A673 (cell line): ENCODE measurements around the gene NAB2. TPM values are rescaled to one million over a fixed set of nuclear protein-coding genes. Genes with fewer than 3 reads are reported as not detected.

Experiments
- BruUV-seq: library from RNA; stranded (reverse); fragments of 400-500 nt; replicated peaks from 2 replicates; lab custom pipeline; 2021; lab: Mats Ljungman, UMichigan
- CTCF ChIA-PET: fragments of 300-600 bp; sonication (Branson Sonifier 250); formaldehyde crosslinking; loops from one replicate; lab custom pipeline; 2022; ENCODE audit warnings: antibody characterized with exemption; lab: Charles Lee
- POLR2A ChIA-PET: fragments of 300-600 bp; sonication (Branson Sonifier 250); formaldehyde crosslinking; loops from one replicate; lab custom pipeline; 2022; ENCODE audit warnings: antibody characterized with exemption; ENCODE audit not compliant: low non-redundant PET; lab: Charles Lee
- DNase-seq: peaks from one replicate; pipeline ENCODE4 v3.0.0-alpha.2; 2015; ENCODE audit warnings: low spot score
- H3K27ac ChIP-seq: fragments of 200-600 bp; sonication (generic); 2 replicates; pipeline ENCODE4 v1.5.1; 2016; ENCODE audit warnings: mixed run types, low read depth, mild to moderate bottlenecking, mixed read lengths, antibody characterized with exemption, low read length; ENCODE audit not compliant: poor library complexity, severe bottlenecking
- H3K27me3 ChIP-seq: fragments of 200-600 bp; sonication (generic); replicated peaks from 2 replicates; pipeline ENCODE4 v1.6.1; 2017; ENCODE audit warnings: mixed run types, low read depth, mild to moderate bottlenecking, mixed read lengths, antibody characterized with exemption, low read length; ENCODE audit not compliant: insufficient read depth, poor library complexity
- H3K36me3 ChIP-seq: fragments of 200-600 bp; sonication (generic); 2 replicates; pipeline ENCODE4 v1.6.1; 2016; ENCODE audit warnings: mixed run types, mild to moderate bottlenecking, mixed read lengths, antibody characterized with exemption, low read length; ENCODE audit not compliant: insufficient read depth, poor library complexity, severe bottlenecking
- H3K4me1 ChIP-seq: fragments of 200-600 bp; sonication (generic); 2 replicates; pipeline ENCODE4 v1.6.1; 2017; ENCODE audit warnings: mixed run types, mild to moderate bottlenecking, mixed read lengths, antibody characterized with exemption, low read length; ENCODE audit not compliant: insufficient read depth, poor library complexity, severe bottlenecking
- H3K4me3 ChIP-seq: fragments of 200-600 bp; sonication (generic); 2 replicates; pipeline ENCODE4 v1.5.1; 2016; ENCODE audit warnings: low read depth, mixed run types, mild to moderate bottlenecking, mixed read lengths, low read length; ENCODE audit not compliant: poor library complexity, severe bottlenecking
- H3K9me3 ChIP-seq: fragments of 200-600 bp; sonication (generic); 2 replicates; pipeline ENCODE4 v1.6.1; 2016; ENCODE audit warnings: mixed run types, low read depth, mild to moderate bottlenecking, mixed read lengths, antibody characterized with exemption, low read length; ENCODE audit not compliant: poor library complexity, severe bottlenecking
- CTCF ChIP-seq: fragments of 300-800, 200-600 bp; sonication (generic); conservative IDR thresholded peaks from 2 replicates; pipeline ENCODE4 v1.5.1; 2017; ENCODE audit warnings: low read depth, mild to moderate bottlenecking, antibody characterized with exemption, low read length, moderate library complexity, mixed read lengths
- EZH2 ChIP-seq: fragments of 200-600 bp; sonication (generic); IDR thresholded peaks from 2 replicates; pipeline ENCODE4 v1.6.1; 2017; ENCODE audit warnings: borderline replicate concordance, low read depth, mild to moderate bottlenecking, mixed read lengths, antibody characterized with exemption, low read length; ENCODE audit not compliant: poor library complexity, severe bottlenecking
- intact Hi-C: fragments of 100-400 bp; cut with micrococcal nuclease; formaldehyde crosslinking; loops from one replicate; pipeline ENCODE4 v1.10.0; 2022; ENCODE audit not compliant: unreplicated experiment
- total RNA-seq: library from RNA; stranded (reverse); gene quantifications from 2 replicates; pipeline ENCODE4 v1.2.3, GENCODE V29; 2021

Gene NAB2
- total RNA-seq, 1 experiment from 2014 or later: 61.8 TPM

GRCh38 chr12:57112492-57113294, 23.8 kb downstream of the NAB2 start:
- CTCF ChIA-PET: interaction anchor here (0.5 to 3.5 kb wide), 17 partner anchors 8 to 130 kb away, joined by 3 to 87 read pairs (median 9); partner anchors contain the start of genes LRP1, NAB2 and ZBTB39
- Histone ChIP-seq H3K4me1 (peaks cover 22% of the 10 kb centered on the region), H3K27ac (no peak overlapping the region), H3K27me3 (no peaks in the 10 kb centered on the region), H3K4me3 (peak overlapping the region; percentile 51), H3K36me3 (no peaks in the 10 kb centered on the region), H3K9me3 (no peaks in the 10 kb centered on the region)
- intact Hi-C loops: loop anchor here (1.0 to 5.0 kb wide), 5 partner anchors 43 to 600 kb away; no protein-coding TSS in a partner anchor
- no peak for DNase-seq
- POLR2A ChIA-PET: interaction anchor here (0.9 kb wide), 1 partner anchor 43 kb away, joined by 4 read pairs; no protein-coding TSS in a partner anchor
- no peak for TF ChIP-seq EZH2
- peak; percentile 93 for TF ChIP-seq CTCF
- BruUV-seq: no TSS peak

GRCh38 chr12:57116580-57117281, 27.8 kb downstream of the NAB2 start:
- Histone ChIP-seq H3K27me3 (no peaks in the 10 kb centered on the region), H3K36me3 (no peaks in the 10 kb centered on the region), H3K27ac (no peak overlapping the region), H3K9me3 (no peaks in the 10 kb centered on the region), H3K4me3 (no peak overlapping the region), H3K4me1 (peaks cover 8% of the 10 kb centered on the region)
- DNase-seq: no peak
- CTCF ChIA-PET: no interaction called here
- intact Hi-C loops: no loop called here
- TF ChIP-seq CTCF (no peak), EZH2 (no peak)
- POLR2A ChIA-PET: no interaction called here
- BruUV-seq: no TSS peak

- H3K4me3 ChIP-seq: no peak overlapping the region
- no peak overlapping the region for H3K27ac ChIP-seq
- no peaks in the 10 kb centered on the region for H3K9me3 ChIP-seq
- ChIA-PET CTCF (interaction anchor here (0.6 kb wide), 1 partner anchor 143 kb away, joined by 7 read pairs; no protein-coding TSS in a partner anchor), POLR2A (no interaction called here)
- H3K27me3 ChIP-seq: no peaks in the 10 kb centered on the region
- TF ChIP-seq CTCF (no peak), EZH2 (no peak)
- H3K36me3 ChIP-seq: no peaks in the 10 kb centered on the region
- no peaks in the 10 kb centered on the region for H3K4me1 ChIP-seq
- no peak for DNase-seq
- no TSS peak for BruUV-seq
- intact Hi-C loops: no loop called here
These were observed 29.9 kb downstream of the NAB2 start for GRCh38 chr12:57118711-57119271.
